WTC11 (cell line): Measurements from ENCODE around the gene MICAL3. TPM values are rescaled to one million over a fixed set of nuclear protein-coding genes. Genes with fewer than 3 reads are reported as not detected.

Source experiments
- ATAC-seq: fragments of 200-7000 bp; cut with Tn5 transposase; 2 replicates; pipeline ENCODE4 v1.10.0; 2021; ENCODE audit warnings: mild to moderate bottlenecking, moderate library complexity
- CTCF ChIA-PET: fragments of 300-600 bp; sonication (Branson Sonifier 250); formaldehyde crosslinking; loops from one replicate; lab custom pipeline; 2021; ENCODE audit warnings: antibody characterized with exemption; lab: Charles Lee
- POLR2A ChIA-PET: fragments of 350-600 bp; sonication (Branson Sonifier 250); formaldehyde crosslinking; loops from one replicate; lab custom pipeline; 2021; ENCODE audit warnings: antibody characterized with exemption; lab: Charles Lee
- DNase-seq: peaks from one replicate; pipeline ENCODE4 v3.0.0; 2021; ENCODE audit warnings: low spot score
- H3K27ac Mint-ChIP-seq: 2 replicates; pipeline ENCODE4 v1.8.0; 2021; ENCODE audit warnings: mixed read lengths
- H3K27me3 Mint-ChIP-seq: 2 replicates; pipeline ENCODE4 v1.8.0; 2021; ENCODE audit warnings: low read depth, mild to moderate bottlenecking, moderate library complexity, mixed read lengths
- H3K36me3 Mint-ChIP-seq: 2 replicates; pipeline ENCODE4 v1.8.0; 2021; ENCODE audit warnings: mixed read lengths
- H3K4me1 Mint-ChIP-seq: 2 replicates; pipeline ENCODE4 v1.8.0; 2022; ENCODE audit warnings: mixed read lengths
- H3K4me3 Mint-ChIP-seq: 2 replicates; pipeline ENCODE4 v1.8.0; 2021; ENCODE audit warnings: mild to moderate bottlenecking, moderate library complexity, mixed read lengths
- H3K9me3 Mint-ChIP-seq: 2 replicates; pipeline ENCODE4 v1.8.0; 2021; ENCODE audit warnings: mixed read lengths
- CBFB ChIP-seq: sonication (generic); formaldehyde crosslinking; IDR thresholded peaks from 2 replicates; pipeline ENCODE4 v1.8.1; 2022; ENCODE audit warnings: mild to moderate bottlenecking, low read depth, missing genetic modification reagents
- CDX4 ChIP-seq: fragments of 250-450 bp; sonication (Bioruptor Pico); IDR thresholded peaks from 2 replicates; pipeline ENCODE4 v1.9.0; 2021; ENCODE audit warnings: moderate library complexity, mild to moderate bottlenecking, inconsistent platforms, borderline replicate concordance
- E2F1 ChIP-seq: sonication (generic); formaldehyde crosslinking; IDR thresholded peaks from 2 replicates; pipeline ENCODE4 v1.8.0; 2022; ENCODE audit warnings: mild to moderate bottlenecking, missing genetic modification reagents
- FOXK1 ChIP-seq: sonication (generic); formaldehyde crosslinking; IDR thresholded peaks from 2 replicates; pipeline ENCODE4 v1.8.0; 2022; ENCODE audit warnings: mild to moderate bottlenecking, moderate library complexity, missing genetic modification reagents
- FOXP4 ChIP-seq: sonication (generic); formaldehyde crosslinking; IDR thresholded peaks from 2 replicates; pipeline ENCODE4 v1.8.0; 2022; ENCODE audit warnings: mild to moderate bottlenecking, missing genetic modification reagents
- GABPB1 ChIP-seq: sonication (generic); formaldehyde crosslinking; IDR thresholded peaks from 2 replicates; pipeline ENCODE4 v1.8.1; 2023; ENCODE audit warnings: mild to moderate bottlenecking, missing genetic modification reagents
- JAZF1 ChIP-seq: fragments of 250-450 bp; sonication (Bioruptor Pico); IDR thresholded peaks from 2 replicates; pipeline ENCODE4 v1.9.0; 2021; ENCODE audit warnings: moderate library complexity, mild to moderate bottlenecking, inconsistent platforms
- NFATC4 ChIP-seq: fragments of 250-450 bp; sonication (Bioruptor Pico); IDR thresholded peaks from 2 replicates; pipeline ENCODE4 v1.9.0; 2021; ENCODE audit warnings: mild to moderate bottlenecking
- NR1H2 ChIP-seq: sonication (generic); formaldehyde crosslinking; IDR thresholded peaks from 2 replicates; pipeline ENCODE4 v1.9.0; 2021; ENCODE audit warnings: mild to moderate bottlenecking, moderate library complexity, missing genetic modification reagents
- NR3C1 ChIP-seq: sonication (generic); formaldehyde crosslinking; conservative IDR thresholded peaks from 2 replicates; pipeline ENCODE4 v1.8.1; 2023; ENCODE audit warnings: low read depth, mild to moderate bottlenecking, missing genetic modification reagents
- PRDM15 ChIP-seq: sonication (generic); formaldehyde crosslinking; IDR thresholded peaks from 2 replicates; pipeline ENCODE4 v1.8.0; 2022; ENCODE audit warnings: missing genetic modification reagents
- SMAD4 ChIP-seq: sonication (generic); formaldehyde crosslinking; IDR thresholded peaks from 2 replicates; pipeline ENCODE4 v1.8.0; 2022; ENCODE audit warnings: mild to moderate bottlenecking, missing genetic modification reagents
- TCF7 ChIP-seq: sonication (generic); formaldehyde crosslinking; IDR thresholded peaks from 2 replicates; pipeline ENCODE4 v1.8.0; 2022; ENCODE audit warnings: mild to moderate bottlenecking, low read depth, missing genetic modification reagents, moderate library complexity
- TEAD1 ChIP-seq: sonication (generic); formaldehyde crosslinking; IDR thresholded peaks from 2 replicates; pipeline ENCODE4 v1.8.0; 2022; ENCODE audit warnings: mild to moderate bottlenecking, missing genetic modification reagents
- TP53 ChIP-seq: sonication (generic); formaldehyde crosslinking; IDR thresholded peaks from 2 replicates; pipeline ENCODE4 v1.8.1; 2023; ENCODE audit warnings: mild to moderate bottlenecking, missing genetic modification reagents
- ZMAT4 ChIP-seq: fragments of 250-450 bp; sonication (Bioruptor Pico); IDR thresholded peaks from 2 replicates; pipeline ENCODE4 v1.9.0; 2021; ENCODE audit warnings: mild to moderate bottlenecking
- ZNF263 ChIP-seq: sonication (generic); formaldehyde crosslinking; IDR thresholded peaks from 2 replicates; pipeline ENCODE4 v1.8.1; 2022; ENCODE audit warnings: low read depth, mild to moderate bottlenecking, moderate library complexity, missing genetic modification reagents
- ZNF671 ChIP-seq: fragments of 250-450 bp; sonication (Bioruptor Pico); IDR thresholded peaks from 2 replicates; pipeline ENCODE4 v1.8.0; 2021; ENCODE audit warnings: mild to moderate bottlenecking
- total RNA-seq: library from RNA; stranded (reverse); gene quantifications from 3 replicates; pipeline ENCODE4 v1.2.3, GENCODE V29; 2021
- TF ChIP-seq, protein P1 (sequence below): sonication (generic); formaldehyde crosslinking; IDR thresholded peaks from 2 replicates; pipeline ENCODE4 v1.8.1; 2023; ENCODE audit warnings: mild to moderate bottlenecking, missing genetic modification reagents, moderate library complexity

The MICAL3 gene
- total RNA-seq, 1 experiment from 2014 or later, result 41.2 TPM

DNA sequence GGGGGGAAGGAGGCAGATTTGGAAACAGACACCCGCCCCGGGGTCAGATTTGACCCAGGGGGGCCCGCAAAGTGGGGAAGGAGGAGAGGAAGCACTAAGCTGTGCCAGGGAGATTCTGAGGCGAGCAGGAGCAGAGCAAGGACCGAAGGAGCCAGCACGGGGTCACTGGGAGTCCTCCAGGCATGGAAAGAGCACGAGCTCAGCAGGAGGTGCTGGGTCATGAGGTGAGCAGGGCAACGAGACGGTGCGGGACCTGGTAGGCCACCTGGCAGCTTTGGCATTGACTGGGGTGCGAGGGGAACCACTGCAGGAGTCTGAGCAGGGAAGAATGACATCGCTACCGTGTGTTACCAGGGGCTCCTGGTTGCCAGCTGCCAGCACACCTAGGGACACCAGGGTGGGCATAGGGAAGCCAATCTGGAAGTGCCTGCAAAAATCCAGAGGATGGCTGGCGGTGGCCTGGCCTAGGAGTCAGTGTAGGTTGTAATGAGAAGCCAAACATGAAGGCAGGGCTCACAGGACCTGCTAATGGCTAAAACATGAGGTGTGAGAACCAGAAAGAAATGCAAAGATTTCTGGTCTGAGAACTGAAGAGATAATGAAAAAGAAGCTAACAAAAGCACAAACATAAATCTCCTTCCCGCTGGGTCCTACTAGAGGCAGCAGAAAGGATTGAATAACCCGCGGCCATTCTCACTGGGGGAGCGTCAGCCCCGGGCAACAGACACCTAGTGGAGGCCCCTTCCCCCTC lies 63.5 kb downstream of the MICAL3 start:
- H3K27ac Mint-ChIP-seq, result peak overlapping the region; percentile 54
- POLR2A ChIA-PET, result interaction anchor here (0.5 kb wide), 1 partner anchor 31 kb away, joined by 4 read pairs; no protein-coding TSS in a partner anchor
- TF ChIP-seq ZNF263 (CRISPR knock-in tag), result no peak
- no peak for TF ChIP-seq CBFB (CRISPR knock-in tag)
- no peak for TF ChIP-seq FOXP4 (CRISPR knock-in tag)
- no peak for TF ChIP-seq NR3C1 (CRISPR knock-in tag)
- peaks cover 26% of the 10 kb centered on the region for H3K4me1 Mint-ChIP-seq
- no peak overlapping the region for H3K4me3 Mint-ChIP-seq
- no peaks in the 10 kb centered on the region for H3K27me3 Mint-ChIP-seq
- H3K9me3 Mint-ChIP-seq, result no peaks in the 10 kb centered on the region
- CTCF ChIA-PET, result interaction anchor here (0.9 to 1.3 kb wide), 4 partner anchors 51 to 176 kb away, joined by 3 to 5 read pairs (median 3); no protein-coding TSS in a partner anchor
- DNase-seq (no peak), ATAC-seq (no peak)
- H3K36me3 Mint-ChIP-seq, result no peaks in the 10 kb centered on the region; the same call in 1 of the 2 replicates

DNA sequence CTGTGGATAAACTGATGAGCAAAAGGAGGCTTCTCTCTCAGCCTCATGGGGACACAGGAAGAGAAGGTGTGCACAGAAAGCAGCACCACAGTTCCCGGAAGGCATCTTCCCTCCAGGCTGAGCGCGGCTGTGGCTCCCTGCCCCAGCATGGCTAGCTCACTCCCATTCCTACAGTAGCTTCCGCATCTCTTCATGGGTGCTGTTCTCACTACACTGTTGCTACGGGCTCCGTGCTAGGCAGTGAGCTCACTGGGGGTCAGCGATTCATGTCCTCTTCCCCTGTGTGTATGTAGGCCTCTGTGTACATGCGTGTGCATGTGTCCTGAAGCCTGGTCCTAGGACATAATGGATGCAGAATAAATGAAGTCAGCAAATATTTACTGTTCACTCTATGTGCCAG lies 64.3 kb downstream of the MICAL3 start:
- peaks cover 28% of the 10 kb centered on the region for H3K4me1 Mint-ChIP-seq
- no peaks in the 10 kb centered on the region for H3K27me3 Mint-ChIP-seq
- H3K9me3 Mint-ChIP-seq, result no peaks in the 10 kb centered on the region
- DNase-seq (no peak), ATAC-seq (no peak)
- TF ChIP-seq TP53 (CRISPR knock-in tag), result no peak
- TF ChIP-seq NR1H2 (CRISPR knock-in tag), result no peak
- no peak for TF ChIP-seq NFATC4 (CRISPR knock-in tag)
- POLR2A ChIA-PET, result no interaction called here
- CTCF ChIA-PET, result interaction anchor here (1.0 kb wide), 1 partner anchor 111 kb away, joined by 3 read pairs; no protein-coding TSS in a partner anchor
- peak overlapping the region; percentile 30; the same call in 1 of the 2 replicates for H3K27ac Mint-ChIP-seq
- no peaks in the 10 kb centered on the region; the same call in 1 of the 2 replicates for H3K36me3 Mint-ChIP-seq
- H3K4me3 Mint-ChIP-seq, result no peak overlapping the region

- TF ChIP-seq TEAD1 (no peak), ZNF671 (no peak)
- TF ChIP-seq, protein P1, sequence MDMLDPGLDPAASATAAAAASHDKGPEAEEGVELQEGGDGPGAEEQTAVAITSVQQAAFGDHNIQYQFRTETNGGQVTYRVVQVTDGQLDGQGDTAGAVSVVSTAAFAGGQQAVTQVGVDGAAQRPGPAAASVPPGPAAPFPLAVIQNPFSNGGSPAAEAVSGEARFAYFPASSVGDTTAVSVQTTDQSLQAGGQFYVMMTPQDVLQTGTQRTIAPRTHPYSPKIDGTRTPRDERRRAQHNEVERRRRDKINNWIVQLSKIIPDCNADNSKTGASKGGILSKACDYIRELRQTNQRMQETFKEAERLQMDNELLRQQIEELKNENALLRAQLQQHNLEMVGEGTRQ (CRISPR knock-in tag), result no peak
- H3K27ac Mint-ChIP-seq, result peak overlapping the region; percentile 84
- H3K36me3 Mint-ChIP-seq, result no peaks in the 10 kb centered on the region; the same call in 1 of the 2 replicates
- DNase-seq (no peak), ATAC-seq (no peak)
- POLR2A ChIA-PET, result interaction anchor here (1.2 kb wide), 1 partner anchor 10 kb away, joined by 8 read pairs; no protein-coding TSS in a partner anchor
- peaks cover 19% of the 10 kb centered on the region for H3K4me1 Mint-ChIP-seq
- H3K27me3 Mint-ChIP-seq, result no peaks in the 10 kb centered on the region
- no peaks in the 10 kb centered on the region for H3K9me3 Mint-ChIP-seq
- no peak overlapping the region for H3K4me3 Mint-ChIP-seq
- CTCF ChIA-PET, result interaction anchor here (0.7 to 1.3 kb wide), 4 partner anchors 12 to 118 kb away, joined by 3 to 4 read pairs (median 4); no protein-coding TSS in a partner anchor
Observed at GRCh38 chr22:17958166-17958565, 66.2 kb downstream of the MICAL3 start.

GRCh38 chr22:17957693-17958092 lies 66.7 kb downstream of the MICAL3 start:
- Mint-ChIP-seq H3K27ac (peak overlapping the region; percentile 84), H3K36me3 (no peaks in the 10 kb centered on the region; the same call in 1 of the 2 replicates), H3K4me1 (peaks cover 19% of the 10 kb centered on the region), H3K27me3 (no peaks in the 10 kb centered on the region), H3K4me3 (no peak overlapping the region), H3K9me3 (no peaks in the 10 kb centered on the region)
- CTCF ChIA-PET, result interaction anchor here (0.7 to 1.3 kb wide), 4 partner anchors 12 to 118 kb away, joined by 3 to 4 read pairs (median 4); no protein-coding TSS in a partner anchor
- no peak for ATAC-seq
- no peak for DNase-seq
- POLR2A ChIA-PET, result interaction anchor here (1.2 kb wide), 1 partner anchor 11 kb away, joined by 8 read pairs; no protein-coding TSS in a partner anchor
- TF ChIP-seq FOXK1 (CRISPR knock-in tag) (no peak), GABPB1 (CRISPR knock-in tag) (no peak), ZMAT4 (CRISPR knock-in tag) (no peak), SMAD4 (CRISPR knock-in tag) (no peak), JAZF1 (CRISPR knock-in tag) (no peak), PRDM15 (no peak), E2F1 (CRISPR knock-in tag) (no peak), CDX4 (CRISPR knock-in tag) (no peak), TCF7 (no peak)
